Esophagus mucosa (tissue), 1 donor: ENCODE results near the gene DCAF5. TPM values are rescaled to one million over a fixed set of nuclear protein-coding genes. Genes with fewer than 3 reads are reported as not detected.
A peak's percentile ranks its signal among the peaks of the same experiment; 100 is the strongest.
"Not testable (repeated sequence)": the region's sequence is repeated elsewhere in the genome, so short reads cannot be mapped to it uniquely, and the experiment has no call there.

Source experiments
- ATAC-seq: fragments of 200-7000 bp; cut with Tn5 transposase; one replicate; pipeline ENCODE4 v1.9.1; 2020
- total RNA-seq: library from RNA; stranded (reverse); gene quantifications from one replicate; pipeline ENCODE4 v1.2.4, GENCODE V29; 2023
- donor health status: DM: yes; HTN: yes; CAD: no.

The DCAF5 gene
- total RNA-seq, 1 donor from 2014 or later: 28.1 TPM

DNA sequence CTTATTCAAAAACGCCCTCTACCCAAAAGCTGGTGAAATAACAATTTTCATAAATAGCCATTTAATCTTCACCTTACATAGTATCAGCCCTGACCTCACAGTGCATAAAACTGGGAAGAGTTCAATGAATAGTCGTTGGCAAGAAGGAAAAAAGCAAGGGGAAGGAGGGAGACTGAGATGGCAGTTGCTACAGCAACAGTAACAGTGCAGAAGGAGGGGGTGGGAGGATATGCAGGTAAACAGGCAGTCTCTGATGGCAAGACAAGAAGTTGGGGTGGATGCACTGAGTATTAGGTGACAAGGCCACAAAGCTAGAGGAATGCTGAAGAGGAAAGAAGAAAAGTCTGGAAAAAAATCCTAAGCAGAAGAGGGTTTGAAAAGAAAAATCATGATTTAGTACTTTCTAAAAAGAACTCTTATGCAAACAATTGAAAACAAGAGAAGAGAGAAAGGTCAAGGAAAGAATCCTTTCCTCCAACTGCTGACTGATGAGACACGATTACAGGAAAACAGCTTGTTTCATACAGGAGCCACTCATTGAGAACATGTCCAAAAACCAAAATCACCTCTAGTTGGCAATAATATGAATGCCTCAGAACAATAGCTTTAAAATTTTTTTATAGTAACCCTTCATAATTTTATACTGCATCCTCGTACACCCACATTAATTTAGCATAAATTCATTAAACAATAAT lies 56.0 kb downstream of the DCAF5 start:
- no peak for ATAC-seq

DNA sequence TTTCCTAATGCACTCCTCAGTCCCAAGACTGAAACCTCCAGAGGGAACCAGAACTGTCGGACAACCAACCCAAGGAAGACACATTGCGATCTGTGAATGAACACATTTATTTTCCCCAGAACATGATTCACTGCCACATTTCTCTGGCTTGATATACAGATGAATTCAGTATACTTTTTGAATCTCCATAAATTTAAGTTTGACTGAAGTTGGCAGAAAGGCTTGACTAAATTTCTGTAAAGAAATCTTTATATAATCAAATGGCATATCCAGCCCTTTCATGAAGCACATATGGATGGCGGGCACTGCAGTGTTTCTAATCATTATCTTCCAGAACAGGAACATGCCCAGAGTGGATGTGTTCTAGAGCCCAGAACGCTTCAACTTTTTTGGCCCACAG lies 56.7 kb downstream of the DCAF5 start:
- no peak for ATAC-seq

DNA sequence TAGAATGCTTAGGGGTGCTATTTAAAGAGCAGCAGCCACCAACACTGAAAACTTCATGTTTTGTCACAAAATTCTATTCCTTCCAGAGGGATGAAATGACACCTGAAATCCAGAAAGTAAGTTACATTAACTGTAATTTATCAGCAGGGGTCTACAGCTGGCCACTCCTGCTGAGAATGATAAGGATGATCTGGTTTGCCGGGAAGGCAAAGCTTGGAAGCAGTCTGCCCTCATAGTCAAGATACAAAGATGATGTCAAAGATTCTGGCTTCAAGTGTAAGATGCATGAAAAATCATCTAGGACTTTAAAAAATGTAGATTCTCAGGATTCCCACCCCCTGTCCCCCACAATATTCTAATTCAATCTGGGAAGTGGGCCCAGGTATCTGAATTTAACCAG lies 58.4 kb downstream of the DCAF5 start:
- ATAC-seq: no peak

DNA sequence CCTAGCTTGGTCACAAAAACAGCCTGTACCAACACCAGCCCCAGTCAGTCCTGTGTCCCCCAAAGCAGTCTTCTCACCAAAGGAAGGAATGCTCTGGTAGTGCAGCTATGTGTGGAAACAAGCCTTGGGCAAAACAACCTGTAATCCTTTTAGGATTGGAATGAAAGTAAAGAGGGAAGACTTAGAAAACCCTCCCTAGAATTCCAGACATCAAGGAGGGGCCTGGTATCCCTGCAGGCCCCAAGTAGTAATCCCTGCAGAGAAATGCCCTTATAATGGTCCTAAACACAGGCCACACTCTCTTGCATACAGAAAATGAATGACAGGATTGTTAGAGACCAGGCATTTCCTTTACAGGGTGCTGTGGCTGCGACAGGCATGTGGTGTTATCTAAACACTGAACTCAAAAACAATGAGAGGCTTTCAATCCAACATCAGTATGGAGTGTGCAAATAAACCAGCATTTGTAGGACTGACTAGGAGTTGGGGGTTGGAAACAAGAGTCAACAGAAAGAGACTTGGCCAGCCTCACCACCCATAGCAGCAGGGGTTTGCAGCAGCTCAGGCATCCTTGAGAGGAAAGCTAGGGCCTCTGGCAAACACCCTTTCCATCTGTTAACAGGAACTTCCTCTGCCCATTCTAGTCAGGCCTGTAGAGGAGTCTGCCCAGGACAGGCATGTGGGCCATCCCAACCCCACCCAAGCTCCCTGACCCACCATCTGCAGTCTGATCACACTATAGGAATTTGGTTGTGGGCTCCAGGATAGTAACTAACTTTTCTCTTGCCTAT lies 59.1 kb downstream of the DCAF5 start:
- no peak for ATAC-seq

DNA sequence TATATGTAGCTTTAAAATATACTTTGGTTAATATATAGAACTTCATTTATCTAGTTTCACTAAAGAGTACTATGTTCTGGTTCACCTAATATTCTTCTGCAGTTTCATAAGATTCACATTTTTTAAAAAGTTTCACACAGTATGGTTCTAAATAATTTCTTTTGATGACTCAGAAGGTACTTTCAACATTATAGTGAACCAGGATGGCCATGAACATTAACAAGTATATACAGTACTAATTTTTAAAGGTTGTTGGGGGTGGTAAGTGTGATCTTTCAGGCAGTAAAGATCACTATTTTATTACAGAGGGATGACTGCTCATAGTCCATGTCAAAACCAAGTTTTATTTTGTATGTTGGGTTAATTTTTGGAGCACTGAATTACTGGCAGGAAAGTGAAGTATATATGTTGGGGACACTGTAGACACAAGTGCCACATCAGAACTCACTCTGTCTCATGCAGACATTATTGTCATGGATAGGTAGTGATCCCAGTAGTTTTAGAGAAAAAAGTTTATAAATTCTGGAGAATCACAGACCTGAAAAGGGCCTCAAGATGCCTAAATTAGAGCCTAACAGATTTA lies 60.0 kb downstream of the DCAF5 start:
- no peak for ATAC-seq

DNA sequence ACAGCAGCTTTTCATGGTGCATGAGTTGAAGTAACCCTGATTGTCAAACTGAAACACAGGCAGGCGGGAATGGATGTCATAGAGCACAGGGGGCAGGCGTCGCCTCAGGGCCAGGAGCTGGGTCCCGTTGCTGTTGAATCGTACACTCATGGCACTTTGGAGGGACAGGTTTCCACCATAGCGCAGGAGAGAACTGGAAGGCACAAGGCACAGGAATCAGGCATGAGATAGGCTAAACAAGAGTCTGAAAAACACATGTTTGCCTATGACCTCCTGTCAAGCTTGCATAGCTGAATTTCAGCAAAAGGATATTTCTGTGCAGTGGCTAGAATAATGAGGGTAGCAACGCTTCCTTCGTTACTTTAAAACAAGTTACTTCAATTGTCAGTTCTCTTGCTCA lies 61.2 kb downstream of the DCAF5 start:
- no peak for ATAC-seq

DNA sequence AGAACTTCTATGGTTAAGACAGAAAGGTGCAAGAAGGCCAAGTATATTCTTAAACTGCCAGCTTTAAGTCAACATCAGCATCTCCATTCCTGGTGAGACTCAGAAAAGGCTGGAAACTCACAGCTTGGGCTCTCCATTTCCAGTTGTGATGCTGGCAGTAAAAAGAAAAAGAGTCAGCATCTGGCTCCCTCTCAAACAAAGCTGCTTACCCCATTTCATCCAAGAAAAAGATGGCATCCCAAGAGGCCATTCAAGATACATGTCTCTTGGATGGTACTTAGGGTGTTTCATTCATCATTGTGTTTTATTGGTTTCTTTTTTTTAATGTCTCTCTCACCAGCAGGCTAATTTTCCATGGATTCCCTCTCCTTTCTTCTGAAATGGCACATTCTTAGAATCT lies 61.9 kb downstream of the DCAF5 start:
- ATAC-seq: no peak

DNA sequence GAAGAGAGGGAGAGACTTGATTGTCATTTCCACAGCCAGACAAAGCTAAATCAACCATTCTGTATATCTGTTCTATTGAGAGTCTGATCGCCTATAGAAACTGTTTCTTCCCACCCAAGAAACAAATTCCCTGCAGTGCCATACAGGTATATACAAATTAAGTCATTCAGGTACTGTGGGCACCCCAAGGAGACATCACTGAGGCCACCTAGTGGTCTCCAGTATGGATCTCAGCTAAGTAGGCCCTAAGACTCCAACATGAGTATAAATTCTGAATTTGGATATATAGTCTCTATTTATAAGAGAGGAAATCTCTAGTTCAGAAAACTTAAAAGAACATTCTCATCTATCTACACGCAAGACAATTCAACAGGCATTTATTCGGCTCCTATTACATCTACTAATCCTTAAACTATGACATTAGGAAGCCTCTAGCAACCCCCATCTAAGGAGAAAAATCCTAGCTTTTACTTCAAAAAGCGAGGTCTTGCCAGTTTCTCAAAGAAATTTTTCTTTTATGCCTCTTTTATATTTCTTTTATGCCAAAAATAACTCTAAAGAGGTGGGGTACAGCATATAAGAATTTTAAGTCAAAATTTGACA lies 62.6 kb downstream of the DCAF5 start:
- peak; percentile 76 for ATAC-seq

DNA sequence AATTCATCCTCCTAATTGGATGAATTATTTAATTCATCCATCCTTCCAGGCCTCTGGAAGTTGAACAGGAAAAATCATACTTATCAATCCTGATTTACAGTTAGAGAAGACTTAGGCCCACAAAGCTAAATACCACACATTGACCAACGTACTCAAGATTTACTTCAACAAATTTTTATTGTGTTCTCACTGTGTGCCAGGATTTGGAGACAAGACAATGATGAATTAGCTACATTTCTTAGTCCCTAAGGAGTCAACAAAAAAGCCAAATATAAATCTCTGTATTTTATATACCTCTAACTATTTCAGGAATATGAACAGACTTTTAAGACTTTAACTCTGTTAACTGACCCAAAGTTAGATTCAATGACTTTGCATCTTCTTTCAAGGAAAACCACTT lies 63.9 kb downstream of the DCAF5 start:
- ATAC-seq: no peak

DNA sequence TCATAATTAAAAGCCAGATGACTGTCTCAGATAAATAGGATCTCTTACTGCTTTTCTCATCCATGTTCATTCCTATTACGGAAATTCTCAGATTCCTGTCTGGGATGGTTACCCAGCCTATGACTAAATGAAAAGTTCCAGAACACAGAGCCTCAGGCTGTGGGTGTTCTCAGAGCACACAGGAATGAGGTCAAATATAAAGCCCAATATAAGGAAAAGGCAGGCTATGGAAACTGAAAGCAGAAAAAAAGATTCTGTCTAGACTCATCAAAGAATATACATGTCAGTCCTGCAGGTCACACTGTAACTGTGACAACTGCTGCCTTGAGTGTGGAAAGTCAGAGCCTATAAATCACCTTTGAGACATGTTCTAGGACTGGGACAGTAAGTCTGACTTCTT lies 64.3 kb downstream of the DCAF5 start:
- peak; percentile 47 for ATAC-seq

DNA sequence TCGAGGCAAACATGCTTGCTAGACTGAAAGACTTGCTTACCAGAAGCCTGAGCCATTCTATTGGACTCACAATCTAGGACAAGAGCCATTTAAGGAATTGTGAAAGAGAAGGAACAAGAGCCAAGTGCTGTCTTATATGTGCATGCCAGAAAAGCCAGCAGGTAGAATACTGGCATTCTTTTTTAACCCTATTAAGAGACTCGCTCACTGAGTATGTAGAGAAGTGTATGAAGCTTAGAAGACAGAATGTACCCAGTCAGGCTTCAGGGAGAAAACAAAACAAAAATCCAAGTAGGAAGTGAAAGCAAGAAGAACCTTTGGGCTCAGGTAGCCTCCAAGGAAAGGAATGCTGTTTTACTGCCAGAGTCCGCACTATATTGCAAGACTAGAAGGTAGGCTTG lies 65.9 kb downstream of the DCAF5 start:
- ATAC-seq: peak; percentile 65

DNA sequence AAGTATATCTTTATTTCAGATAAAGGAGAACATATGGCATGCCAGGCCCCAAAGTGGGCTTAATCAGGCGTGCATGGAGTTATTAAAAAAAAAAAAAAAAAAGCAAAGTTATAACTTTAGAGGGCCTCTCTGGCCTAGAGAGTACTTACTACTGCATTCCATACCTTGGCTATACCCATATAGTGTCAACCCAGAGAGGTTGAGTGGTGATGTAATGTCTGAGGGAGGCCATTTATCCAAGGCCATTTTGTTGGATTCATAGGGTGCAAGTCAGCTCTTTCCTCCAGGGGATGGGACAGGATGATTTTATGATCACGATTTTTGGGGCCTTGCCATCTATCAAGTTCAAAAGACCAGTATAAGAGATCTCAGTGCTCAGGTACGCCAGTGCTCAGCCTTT lies 66.4 kb downstream of the DCAF5 start:
- no peak for ATAC-seq

DNA sequence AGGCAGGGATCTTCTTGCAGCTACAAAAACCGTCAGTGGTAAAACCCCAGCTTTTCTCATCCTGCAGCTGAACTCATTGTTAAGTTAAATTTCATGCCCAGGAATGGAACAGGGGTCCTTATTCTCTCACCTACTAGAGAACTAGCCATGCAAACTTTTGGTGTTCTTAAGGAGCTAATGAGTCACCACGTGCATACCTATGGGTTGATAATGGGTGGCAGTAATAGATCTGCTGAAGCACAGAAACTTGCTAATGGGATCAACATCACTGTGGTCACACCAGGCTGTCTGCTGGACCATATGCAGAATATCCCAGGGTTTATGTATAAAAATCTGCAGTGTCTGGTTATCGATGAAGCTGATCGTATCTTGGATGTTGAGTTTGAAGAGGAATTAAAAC lies 68.9 kb downstream of the DCAF5 start:
- ATAC-seq: no peak

DNA sequence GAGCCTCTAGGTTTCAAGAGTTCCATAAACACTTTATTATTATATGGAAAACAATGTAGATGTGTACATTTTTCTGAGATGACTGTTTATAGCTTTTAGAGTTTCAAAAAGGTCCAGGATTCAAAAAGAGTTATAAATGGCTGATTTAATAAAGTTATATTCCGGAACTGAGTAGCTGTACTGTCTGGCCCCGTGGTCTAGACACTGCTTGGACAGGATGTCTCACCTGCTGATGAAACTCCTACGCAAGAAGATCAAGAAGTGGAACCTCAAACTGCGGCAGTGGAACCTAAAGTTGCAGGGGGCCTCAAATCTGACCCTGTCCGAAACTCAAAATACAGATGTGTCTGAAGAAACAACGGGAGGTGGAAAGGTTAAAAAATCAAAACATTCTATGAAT lies 69.7 kb downstream of the DCAF5 start:
- ATAC-seq: no peak

DNA sequence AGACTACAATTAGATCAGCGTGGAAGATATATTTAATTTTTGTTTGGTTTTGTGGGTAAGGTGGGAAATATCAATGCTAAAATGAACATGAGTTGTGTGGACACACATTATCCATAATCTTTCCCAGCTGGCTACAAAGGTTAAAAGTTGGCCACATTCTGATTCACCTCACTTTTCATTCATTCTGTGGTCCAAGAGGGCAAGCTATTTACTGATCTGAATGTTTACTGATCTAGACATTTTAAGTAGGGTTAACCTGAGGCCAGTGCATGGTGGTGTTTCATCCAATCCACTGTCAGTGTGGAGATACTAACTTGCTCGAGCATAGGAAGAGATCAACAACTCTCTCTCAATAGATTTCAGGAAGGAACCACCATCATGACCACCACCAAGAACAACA lies 71.6 kb downstream of the DCAF5 start:
- no peak for ATAC-seq

DNA sequence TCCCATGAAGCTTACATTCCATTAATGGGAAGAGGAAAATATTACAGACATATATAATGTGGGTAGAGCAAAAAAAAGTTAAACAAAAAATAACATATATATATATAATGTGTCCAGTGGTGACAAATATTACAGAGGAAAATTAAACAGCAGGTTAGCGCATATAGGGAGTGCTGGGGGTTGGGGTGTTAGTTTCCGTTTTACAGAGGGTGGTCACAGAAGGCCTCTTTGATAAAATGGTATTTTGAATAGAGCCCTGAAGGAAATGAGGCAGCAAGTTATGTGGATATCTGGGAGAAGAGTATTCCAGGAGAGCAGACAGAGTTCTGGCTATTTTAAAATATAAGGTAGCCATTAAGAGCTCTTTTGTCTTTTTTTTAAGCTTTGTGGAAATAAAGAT lies 73.2 kb downstream of the DCAF5 start:
- no peak for ATAC-seq

DNA sequence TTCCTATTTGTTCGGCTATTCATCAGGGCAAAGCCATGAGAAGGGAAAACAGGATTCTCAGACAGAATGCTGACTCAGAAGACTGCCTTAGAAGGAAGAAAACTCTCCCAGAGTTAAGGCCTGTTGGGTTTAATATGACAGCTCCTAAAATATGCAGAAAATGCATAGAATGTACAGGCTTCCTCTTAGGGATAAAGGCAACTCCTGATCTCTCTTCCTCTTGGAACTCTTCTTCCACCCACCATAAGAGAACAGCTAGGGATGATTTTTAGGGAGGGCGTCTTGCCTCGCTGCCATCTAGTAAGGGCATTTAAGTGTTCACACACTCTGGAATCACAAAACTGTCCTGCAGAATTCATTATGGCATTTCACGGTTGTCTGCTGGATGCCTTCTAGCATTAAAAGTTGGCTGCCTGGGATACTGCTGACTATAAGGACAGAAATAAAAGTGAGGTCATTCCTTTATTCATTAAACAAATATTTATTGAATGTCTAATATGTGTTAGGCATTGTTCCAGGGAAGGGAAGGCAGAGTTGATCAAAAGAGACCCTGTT lies 73.7 kb downstream of the DCAF5 start:
- ATAC-seq: no peak

DNA sequence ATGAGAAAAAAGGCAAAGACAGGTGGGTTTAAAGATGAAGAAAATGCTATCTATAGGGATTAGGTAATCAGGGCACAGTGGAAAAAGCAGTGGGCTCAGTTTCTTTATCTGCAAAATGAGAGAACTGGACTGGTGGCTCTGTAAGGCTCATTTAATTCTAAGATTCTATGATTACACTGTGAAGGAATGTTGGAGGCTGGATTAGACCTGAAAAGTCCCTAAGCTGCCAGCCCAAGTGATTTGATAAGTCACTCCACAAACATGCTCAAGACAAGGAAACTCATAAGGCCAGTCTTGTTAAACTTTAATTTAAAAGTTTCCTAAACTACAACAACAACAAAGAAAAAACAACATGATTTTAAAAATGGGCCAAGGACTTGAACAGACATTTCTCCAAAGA lies 75.1 kb downstream of the DCAF5 start:
- peak; percentile 83 for ATAC-seq

DNA sequence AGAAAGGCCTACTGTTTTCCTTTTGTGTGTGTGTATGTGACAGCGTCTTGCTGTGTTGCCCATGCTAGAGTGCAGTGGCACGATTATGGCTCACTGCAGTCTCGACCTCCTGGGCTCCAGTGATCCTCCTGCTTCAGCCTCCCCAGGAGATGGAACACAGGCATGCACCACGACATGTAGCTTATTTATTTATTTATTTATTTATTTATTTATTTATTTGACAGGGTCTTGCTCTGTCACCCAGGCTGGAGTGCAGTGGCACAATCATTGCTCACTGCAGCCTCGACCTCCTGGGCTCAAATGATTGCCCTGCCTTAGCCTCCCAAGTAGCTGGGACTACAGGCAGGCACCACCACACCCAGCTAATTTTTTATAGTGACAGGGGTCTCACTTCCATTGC lies 75.7 kb downstream of the DCAF5 start:
- not testable (repeated sequence) for ATAC-seq

DNA sequence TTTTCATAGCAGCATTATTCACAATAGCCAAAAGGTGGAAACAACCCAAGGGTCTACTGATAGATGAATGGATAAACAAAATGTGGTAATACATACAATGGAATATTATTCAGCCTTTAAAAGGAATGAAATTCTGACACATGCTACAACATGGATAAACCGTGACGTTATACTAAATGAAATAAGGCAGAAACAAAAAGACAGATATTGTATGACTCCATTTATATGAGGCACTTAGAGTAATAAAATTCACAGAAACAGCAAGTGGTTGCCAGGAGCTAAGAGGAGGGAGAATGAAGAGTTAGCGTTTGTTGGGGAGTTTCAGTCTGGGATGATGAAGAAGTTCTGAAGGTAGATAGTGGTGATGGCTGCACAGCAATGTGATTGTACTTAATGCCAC lies 76.6 kb downstream of the DCAF5 start:
- ATAC-seq: no peak

DNA sequence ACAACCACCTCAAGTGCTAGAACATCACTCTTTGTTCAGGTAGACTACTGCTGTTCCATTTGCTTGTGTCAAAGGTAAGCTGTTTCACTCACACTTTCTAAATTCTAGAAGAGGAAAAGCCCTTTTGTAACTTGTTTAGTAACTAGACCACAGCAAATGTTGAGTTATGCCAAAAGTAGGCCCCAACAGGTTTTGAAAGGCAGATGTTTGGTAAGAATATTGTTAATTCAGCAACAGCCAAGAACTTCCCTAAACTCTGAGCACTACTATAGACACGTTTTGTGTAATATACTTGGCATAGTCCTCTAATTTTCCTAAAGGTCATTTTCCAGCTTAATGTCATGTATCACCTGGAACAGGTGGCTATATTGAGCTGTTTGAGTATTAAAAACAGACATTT lies 79.0 kb downstream of the DCAF5 start:
- no peak for ATAC-seq

DNA sequence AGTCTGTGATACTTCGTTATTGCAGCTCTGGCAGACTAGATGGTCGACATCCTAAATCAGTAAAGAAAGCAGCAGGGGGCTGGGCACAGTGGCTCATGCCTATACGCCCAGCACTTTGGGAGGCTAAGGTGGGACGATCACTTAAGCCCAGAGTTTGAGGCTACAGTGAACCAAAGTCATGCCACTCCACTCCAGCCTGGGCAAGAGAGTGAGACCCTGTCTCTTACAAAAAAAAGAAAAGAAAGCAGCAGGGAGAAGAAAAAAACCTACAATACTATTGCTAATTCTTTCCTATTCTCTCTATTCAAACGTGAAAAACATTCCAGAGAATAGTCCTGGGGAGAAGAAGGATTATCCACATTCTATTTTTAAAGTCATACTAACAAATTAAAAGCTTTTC lies 79.5 kb downstream of the DCAF5 start:
- ATAC-seq: no peak

DNA sequence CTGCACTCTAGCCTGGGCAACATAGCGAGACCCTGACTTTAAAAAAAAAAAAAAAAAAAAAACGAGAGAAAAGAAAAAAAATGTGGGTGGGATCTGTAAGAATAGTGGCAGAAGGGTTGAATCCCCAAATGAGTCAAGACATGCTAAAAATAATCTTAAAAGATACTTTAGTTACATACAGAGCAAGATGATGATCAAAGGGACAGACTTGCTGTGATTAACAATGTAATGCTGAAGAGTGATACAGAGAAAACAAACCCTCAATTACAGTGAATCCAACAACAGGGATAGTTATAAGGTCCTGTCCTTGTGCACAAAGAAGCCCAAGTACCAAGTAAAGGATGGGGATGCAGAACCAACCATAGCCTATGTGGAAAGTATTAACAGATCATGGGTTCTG lies 80.3 kb downstream of the DCAF5 start:
- ATAC-seq: no peak
